GM19099 (cell line): ENCODE measurements around the gene SREK1.

ENCODE experiments used
- POLR2A ChIP-seq: IDR thresholded peaks from 3 replicates; pipeline ENCODE4 v1.6.1; 2011; ENCODE audit warnings: low read depth; ENCODE audit not compliant: insufficient read length; ENCODE audit errors: extremely low read depth

Gene SREK1

GRCh38 chr5:66180282-66181155 lies 36.4 kb downstream of the SREK1 start:
- no peak for TF ChIP-seq POLR2A

GRCh38 chr5:66186108-66186507 lies 42.0 kb downstream of the SREK1 start:
- no peak for TF ChIP-seq POLR2A

GRCh38 chr5:66193419-66193818 lies 49.3 kb downstream of the SREK1 start:
- TF ChIP-seq POLR2A, result no peak

- no peak for TF ChIP-seq POLR2A
These were observed 53.8 kb downstream of the SREK1 start for GRCh38 chr5:66197764-66198405.

- TF ChIP-seq POLR2A, result no peak
These were observed 54.7 kb downstream of the SREK1 start for GRCh38 chr5:66198837-66199236.

- no peak for TF ChIP-seq POLR2A
These were observed 59.4 kb downstream of the SREK1 start for GRCh38 chr5:66203531-66203930.

GRCh38 chr5:66206465-66206864 lies 62.4 kb downstream of the SREK1 start:
- TF ChIP-seq POLR2A, result no peak

GRCh38 chr5:66207800-66208561 lies 63.9 kb downstream of the SREK1 start:
- no peak for TF ChIP-seq POLR2A

GRCh38 chr5:66209350-66209749 lies 65.2 kb downstream of the SREK1 start:
- no peak for TF ChIP-seq POLR2A

GRCh38 chr5:66209794-66210193 lies 65.7 kb downstream of the SREK1 start:
- no peak for TF ChIP-seq POLR2A

GRCh38 chr5:66213533-66213932 lies 69.4 kb downstream of the SREK1 start:
- TF ChIP-seq POLR2A, result no peak

GRCh38 chr5:66222455-66222854 lies 78.4 kb downstream of the SREK1 start:
- TF ChIP-seq POLR2A, result no peak

- no peak for TF ChIP-seq POLR2A
These were observed 79.5 kb downstream of the SREK1 start for GRCh38 chr5:66223637-66224036.

GRCh38 chr5:66224274-66224673 lies 80.2 kb downstream of the SREK1 start:
- no peak for TF ChIP-seq POLR2A

- TF ChIP-seq POLR2A, result no peak
These were observed 80.9 kb downstream of the SREK1 start for GRCh38 chr5:66224773-66225553.
